Germinal center (tissue), 1 donor: ENCODE results near the gene ELOVL7.
"Not testable (repeated sequence)": the region's sequence is repeated elsewhere in the genome, so short reads cannot be mapped to it uniquely, and the experiment has no call there.

Source experiments
- DNase-seq: peaks from one replicate; pipeline ENCODE4 v3.0.0; 2012; ENCODE audit warnings: mixed read lengths, low spot score

The ELOVL7 gene

GRCh38 chr5:60830581-60831127, 13.4 kb downstream of the ELOVL7 start:
- DNase-seq, result no peak

GRCh38 chr5:60829490-60830266, 14.4 kb downstream of the ELOVL7 start:
- no peak for DNase-seq

GRCh38 chr5:60827201-60827600, 16.9 kb downstream of the ELOVL7 start:
- DNase-seq, result no peak

- no peak for DNase-seq
Observed at GRCh38 chr5:60826653-60827052, 17.4 kb downstream of the ELOVL7 start.

- DNase-seq, result no peak
Observed at GRCh38 chr5:60823574-60823973, 20.5 kb downstream of the ELOVL7 start.

GRCh38 chr5:60822285-60822556, 21.8 kb downstream of the ELOVL7 start:
- DNase-seq, result no peak

- no peak for DNase-seq
Observed at GRCh38 chr5:60821488-60822284, 22.4 kb downstream of the ELOVL7 start.

GRCh38 chr5:60820593-60821487, 23.2 kb downstream of the ELOVL7 start:
- DNase-seq, result no peak

- not testable (repeated sequence) for DNase-seq
Observed at GRCh38 chr5:60816138-60816537, 27.9 kb downstream of the ELOVL7 start.

GRCh38 chr5:60814498-60814897, 29.6 kb downstream of the ELOVL7 start:
- no peak for DNase-seq

GRCh38 chr5:60812426-60812825, 31.6 kb downstream of the ELOVL7 start:
- DNase-seq, result no peak

- DNase-seq, result no peak
Observed at GRCh38 chr5:60811105-60811504, 33.0 kb downstream of the ELOVL7 start.

GRCh38 chr5:60810438-60811085, 33.5 kb downstream of the ELOVL7 start:
- no peak for DNase-seq

- DNase-seq, result no peak
Observed at GRCh38 chr5:60809891-60810425, 34.1 kb downstream of the ELOVL7 start.

- DNase-seq, result no peak
Observed at GRCh38 chr5:60806591-60807243, 37.4 kb downstream of the ELOVL7 start.

GRCh38 chr5:60805463-60805862, 38.6 kb downstream of the ELOVL7 start:
- DNase-seq, result no peak

GRCh38 chr5:60803712-60804111, 40.4 kb downstream of the ELOVL7 start:
- no peak for DNase-seq

GRCh38 chr5:60802986-60803385, 41.1 kb downstream of the ELOVL7 start:
- DNase-seq, result no peak

- no peak for DNase-seq
Observed at GRCh38 chr5:60802226-60802625, 41.8 kb downstream of the ELOVL7 start.

- no peak for DNase-seq
Observed at GRCh38 chr5:60797482-60798153, 46.5 kb downstream of the ELOVL7 start.
